SH-SY5Y (cell line): ENCODE measurements around the gene GJB6.

Experiments
- GATA2 ChIP-seq: IDR thresholded peaks from 2 replicates; pipeline ENCODE4 v1.6.1; 2011; ENCODE audit warnings: mild to moderate bottlenecking, low read depth, low read length
- GATA3 ChIP-seq: IDR thresholded peaks from 2 replicates; pipeline ENCODE4 v1.6.1; 2011; ENCODE audit warnings: low read depth, mild to moderate bottlenecking, low read length, moderate library complexity

DNA sequence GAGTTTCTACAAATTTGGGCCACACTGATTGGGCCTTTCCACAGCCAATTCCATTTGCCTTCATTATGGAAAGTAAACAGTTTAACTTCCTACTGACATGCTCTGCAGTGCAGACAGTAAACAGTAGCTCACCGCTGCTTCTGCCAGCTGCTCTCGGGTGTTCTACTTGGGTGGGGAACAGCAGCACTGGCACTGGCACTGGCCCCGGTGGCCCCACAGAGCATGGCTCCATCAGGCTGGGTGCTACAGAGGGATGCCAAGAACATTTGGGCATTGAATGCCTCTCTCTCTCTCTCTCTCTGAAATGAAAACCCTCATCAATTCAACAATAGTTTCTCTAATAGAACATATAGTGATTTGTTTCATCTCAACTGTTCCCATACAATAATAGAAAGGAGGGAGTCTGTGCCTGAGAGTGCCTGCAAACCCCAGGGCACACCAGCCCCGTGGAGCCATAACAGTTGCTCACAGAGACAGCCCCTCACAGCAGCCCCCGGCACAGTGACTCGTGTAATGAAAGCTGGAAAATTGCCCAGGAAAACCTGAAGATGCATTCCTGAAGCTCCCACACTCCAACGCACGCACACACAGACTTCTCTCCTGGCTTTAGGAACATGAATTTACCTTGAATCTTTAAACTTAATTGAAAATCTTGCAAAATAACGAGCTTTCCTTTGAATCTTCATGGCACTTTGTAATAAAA lies 38.2 kb upstream of the GJB6 start:
- no peak for TF ChIP-seq GATA2
- no peak for TF ChIP-seq GATA3
